ENCODE results near the gene FBN3.
"Not testable (repeated sequence)": the region's sequence is repeated elsewhere in the genome, so short reads cannot be mapped to it uniquely, and the experiment has no call there.

The FBN3 gene

GRCh38 chr19:8115805-8116396 is 33.5 kb downstream of the FBN3 start:
- no peak for DNase-seq

GRCh38 chr19:8113017-8113416 is 36.4 kb downstream of the FBN3 start:
- no peak for DNase-seq

DNA sequence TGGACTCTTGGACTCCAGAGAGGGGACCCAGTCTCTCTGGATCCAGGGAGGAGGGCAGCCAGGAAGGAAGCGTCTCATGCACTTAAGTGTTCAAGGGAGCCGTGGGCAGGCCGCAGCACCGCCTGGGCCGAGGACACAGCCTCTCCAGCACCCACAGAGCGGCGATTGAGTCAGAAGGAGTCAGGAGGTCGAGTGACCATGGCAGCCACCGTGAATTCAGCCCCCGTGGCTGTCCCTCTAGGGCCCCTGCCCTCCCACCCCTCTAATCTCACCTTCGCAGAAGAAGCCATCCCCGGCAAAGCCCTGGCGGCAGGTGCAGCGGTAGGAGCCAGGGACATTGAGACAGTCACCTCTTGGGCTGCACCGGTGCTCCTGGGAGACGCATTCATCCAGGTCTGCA is 38.0 kb downstream of the FBN3 start:
- DNase-seq = no peak

DNA sequence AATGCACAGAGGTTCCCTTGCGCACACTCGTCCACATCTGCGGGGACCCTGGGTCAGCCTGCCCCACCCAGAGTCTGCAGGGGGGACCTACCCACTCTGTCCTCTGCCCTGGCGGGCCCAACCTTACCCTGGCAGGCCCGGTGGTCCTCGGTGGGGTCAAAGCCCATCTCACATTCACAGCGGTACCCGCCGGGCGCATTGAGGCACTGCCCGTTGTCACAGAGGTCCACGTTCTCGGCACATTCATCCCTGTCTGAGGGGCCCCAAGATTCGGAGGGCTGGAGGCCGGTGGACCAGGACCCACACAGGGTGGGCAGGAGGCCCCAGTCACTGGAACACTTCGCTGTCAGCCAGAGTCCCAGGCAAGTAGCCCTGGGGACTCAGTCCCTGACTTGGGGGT is 38.5 kb downstream of the FBN3 start:
- DNase-seq = no peak

- no peak for DNase-seq
These were observed 39.3 kb downstream of the FBN3 start for GRCh38 chr19:8109890-8110662.

- DNase-seq = no peak
These were observed 39.9 kb downstream of the FBN3 start for GRCh38 chr19:8109455-8109854.

GRCh38 chr19:8108560-8109445 is 40.6 kb downstream of the FBN3 start:
- no peak for DNase-seq

DNA sequence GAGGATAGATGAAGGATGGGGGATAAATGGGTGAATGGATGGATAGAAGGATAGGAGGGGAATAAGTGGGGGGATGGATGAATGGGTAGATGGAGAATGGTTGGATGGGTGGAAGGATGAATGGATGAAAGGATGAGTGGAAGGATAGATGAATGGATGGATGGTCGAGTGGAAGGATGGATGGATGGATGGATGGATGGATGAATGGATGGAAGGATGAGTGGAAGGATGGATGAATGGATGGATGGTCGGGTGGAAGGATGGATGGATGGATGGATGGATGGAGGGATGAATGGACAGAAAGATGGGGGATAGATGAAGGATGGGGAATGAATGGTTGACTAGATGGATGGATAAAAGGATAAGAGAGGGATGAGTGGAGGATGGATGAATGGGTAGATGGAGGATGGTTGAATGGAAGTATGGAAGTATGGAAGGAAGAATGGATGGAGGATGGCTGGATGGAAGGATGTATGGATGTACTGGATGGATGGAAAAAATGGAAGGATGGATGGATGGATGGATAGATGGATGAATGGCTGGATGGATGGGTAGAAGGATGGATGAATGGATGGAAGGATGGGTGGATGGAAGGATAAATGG is 42.0 kb downstream of the FBN3 start:
- DNase-seq = no peak

DNA sequence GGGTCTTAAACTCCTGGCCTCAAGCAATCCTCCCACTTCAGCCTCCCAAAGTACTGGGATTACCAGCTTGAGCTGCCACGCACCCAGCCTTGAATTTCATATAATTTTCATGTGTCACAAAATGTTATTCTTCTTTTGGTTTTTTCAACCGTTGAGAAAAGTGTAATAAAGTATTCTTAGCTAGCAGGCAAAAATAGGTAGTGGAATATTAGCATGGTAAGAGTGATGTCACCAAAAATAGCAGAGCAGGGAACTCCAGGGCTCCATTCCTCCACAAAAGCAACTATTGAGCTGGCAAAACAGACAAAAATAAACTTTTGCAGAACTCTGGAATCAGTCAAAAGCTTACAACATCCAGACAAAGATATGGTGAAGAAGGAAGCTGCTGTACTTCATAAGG is 43.9 kb downstream of the FBN3 start:
- no peak for DNase-seq

GRCh38 chr19:8101910-8102309 is 47.5 kb downstream of the FBN3 start:
- DNase-seq = not testable (repeated sequence)

DNA sequence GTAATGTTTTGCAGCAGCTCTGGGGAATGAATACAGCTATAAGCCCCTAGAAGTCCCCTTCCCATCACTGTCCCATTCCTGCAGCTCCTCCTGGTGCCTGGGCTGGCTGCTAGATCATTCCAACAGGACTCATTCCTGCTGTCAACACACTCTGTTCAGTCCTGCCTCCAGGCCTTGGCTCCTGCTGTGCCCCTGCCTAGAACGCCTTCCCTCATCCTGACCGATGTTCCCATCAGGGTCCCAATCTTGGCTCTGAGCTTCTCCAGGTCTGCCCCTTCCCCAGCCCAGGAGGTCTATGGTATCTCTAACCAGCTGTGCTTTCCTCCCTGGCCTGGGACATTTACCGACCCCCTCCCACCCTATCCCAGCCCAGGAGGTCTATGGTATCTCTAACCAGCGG is 48.1 kb downstream of the FBN3 start:
- DNase-seq = no peak

DNA sequence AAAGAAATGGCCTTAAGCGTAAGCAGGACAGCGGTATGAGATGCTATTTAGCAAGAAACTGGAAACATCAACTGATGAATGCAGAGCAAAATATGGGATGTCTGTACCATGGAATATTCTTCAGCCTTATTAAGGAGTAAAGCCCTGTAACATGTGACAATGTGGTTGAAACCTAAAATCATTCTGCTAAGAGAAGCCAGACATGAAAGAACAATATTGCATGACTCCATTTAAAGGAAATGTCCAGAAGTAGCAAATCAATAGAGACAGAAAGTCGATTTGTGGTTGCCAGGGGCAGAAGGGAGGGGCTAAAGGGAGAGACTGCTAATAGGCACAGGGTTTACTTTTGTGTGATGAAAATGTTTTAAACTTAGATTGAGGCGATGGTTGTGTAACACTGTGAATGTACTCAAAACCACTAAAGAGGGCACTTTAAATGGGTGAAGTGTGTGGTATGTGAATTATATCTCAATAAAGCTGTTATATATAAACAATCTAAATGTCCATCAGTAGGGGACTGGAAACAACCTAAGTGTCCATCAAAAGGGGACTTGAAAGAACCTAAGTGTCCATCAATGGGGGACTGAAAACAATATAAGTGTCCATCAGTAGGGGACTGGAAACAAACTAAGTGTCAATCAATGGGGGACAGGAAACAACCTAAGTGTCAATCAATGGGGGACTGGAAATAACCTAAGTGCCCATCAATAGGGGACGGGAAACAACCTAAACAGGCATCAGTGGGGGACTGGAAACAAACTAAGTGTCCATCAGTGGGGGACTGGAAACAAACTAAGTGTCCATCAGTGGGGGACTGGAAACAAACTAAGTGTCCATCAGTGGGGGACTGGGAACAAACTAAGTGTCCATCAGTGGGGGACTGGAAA is 51.5 kb downstream of the FBN3 start:
- DNase-seq = no peak

GRCh38 chr19:8097198-8097597 is 52.2 kb downstream of the FBN3 start:
- no peak for DNase-seq

DNA sequence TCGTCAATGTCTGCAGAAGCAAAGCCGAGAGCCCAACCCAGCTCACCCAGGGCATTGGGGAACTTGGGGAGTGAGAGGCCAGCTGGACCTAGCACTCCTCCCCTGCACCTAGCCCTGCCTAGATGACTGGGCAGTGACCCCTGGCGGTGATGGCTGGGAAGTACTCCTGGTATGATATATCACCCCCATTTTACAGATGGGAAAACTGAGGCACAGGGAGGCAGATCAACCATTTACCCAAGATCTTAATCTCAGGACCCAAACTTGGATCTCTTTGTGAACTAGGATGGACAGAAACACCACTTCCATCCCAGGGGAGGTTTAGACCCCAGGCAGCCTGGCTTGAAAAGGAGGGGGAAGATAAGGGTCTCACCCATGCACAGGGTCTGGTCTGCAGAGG is 53.3 kb downstream of the FBN3 start:
- DNase-seq = no peak

DNA sequence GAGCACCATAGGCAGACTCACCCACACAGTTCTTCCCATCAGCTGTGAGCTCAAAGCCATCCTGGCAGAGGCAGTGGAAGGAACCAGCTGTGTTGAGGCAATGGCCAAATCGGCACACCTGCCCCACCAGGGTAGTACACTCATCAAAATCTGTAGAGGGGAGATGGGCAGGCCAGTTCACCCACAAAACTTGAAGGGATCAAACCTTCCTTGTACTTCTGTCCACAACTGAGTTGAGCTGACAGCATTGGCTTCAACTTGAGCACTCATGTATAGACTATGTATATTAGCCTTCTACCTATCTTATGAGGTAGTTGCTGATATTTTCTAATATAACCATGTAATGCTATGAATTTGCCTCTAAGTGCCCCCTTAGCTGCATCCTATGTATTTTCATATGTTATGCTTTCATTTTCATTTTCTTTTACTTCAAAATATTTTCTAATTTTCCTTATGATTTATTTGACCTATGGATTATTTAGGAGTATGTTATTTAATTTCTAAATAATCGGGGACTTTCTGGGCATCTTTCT is 54.0 kb downstream of the FBN3 start:
- DNase-seq = no peak

- DNase-seq = no peak
These were observed 55.1 kb downstream of the FBN3 start for GRCh38 chr19:8094336-8094735.

- no peak for DNase-seq
These were observed 55.7 kb downstream of the FBN3 start for GRCh38 chr19:8093740-8094139.

DNA sequence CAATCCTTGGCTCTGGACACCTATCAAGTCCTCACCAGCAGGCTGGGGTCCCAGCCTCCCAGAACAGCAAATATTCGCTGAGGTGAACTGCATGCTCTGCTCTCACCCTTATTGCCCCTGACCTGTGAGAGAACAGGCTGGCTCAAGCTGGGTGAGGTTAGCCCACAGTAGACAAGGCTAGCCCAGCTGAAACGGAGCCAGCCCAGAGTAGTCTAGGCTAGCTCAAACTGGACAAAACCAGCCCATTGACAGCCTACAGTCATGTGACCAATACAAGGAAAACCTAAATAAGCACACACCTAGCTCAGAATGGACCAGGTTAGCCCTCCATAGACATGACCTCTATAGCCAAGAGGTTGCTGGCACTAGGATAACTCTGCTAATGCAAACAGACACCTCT is 58.4 kb downstream of the FBN3 start:
- DNase-seq = no peak

DNA sequence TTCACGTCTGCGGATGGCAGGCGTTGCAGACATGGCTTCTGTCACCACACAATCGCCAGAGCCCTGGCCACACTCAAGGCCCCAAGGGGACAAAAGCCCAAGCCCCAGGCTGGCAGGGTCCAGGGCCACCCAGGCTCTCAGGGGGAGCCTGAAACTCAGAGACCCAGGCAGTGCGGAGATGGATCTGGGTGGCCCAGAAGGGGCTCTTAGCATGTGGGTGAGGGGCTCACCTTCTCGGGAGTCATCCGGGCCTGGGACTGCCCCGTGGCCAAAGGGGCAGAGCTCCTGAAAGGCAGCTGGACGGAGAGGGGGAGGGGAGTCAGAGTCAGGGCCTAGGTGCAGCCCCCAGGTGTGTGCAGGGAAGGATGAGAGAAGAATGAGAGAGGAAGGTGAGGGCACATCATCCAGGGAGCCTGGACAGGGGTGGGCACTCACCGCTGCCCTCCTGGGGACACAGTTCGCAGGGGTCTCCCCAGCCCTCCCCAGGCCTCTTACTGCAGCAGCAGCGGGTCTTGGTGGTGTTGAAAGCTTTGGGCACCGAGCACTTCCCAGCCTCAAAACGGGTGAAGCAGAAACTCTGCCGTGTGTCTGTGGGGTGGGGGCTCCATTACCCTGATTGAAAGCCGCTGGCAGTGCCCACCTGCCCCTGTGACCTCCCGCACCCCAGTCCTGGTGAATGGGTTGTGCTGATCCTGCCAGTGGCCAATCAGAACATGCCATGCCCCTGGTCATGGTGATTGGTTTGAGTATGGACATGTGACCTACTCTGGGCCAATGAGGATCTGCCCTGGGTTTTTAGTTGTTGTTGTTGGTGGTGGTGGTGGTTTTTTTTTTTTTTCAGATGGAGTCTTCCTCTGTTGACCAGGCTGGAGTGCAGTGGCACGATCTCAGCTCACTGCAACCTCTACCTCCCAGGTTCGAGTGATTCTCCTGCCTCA is 59.5 kb downstream of the FBN3 start:
- no peak for DNase-seq

DNA sequence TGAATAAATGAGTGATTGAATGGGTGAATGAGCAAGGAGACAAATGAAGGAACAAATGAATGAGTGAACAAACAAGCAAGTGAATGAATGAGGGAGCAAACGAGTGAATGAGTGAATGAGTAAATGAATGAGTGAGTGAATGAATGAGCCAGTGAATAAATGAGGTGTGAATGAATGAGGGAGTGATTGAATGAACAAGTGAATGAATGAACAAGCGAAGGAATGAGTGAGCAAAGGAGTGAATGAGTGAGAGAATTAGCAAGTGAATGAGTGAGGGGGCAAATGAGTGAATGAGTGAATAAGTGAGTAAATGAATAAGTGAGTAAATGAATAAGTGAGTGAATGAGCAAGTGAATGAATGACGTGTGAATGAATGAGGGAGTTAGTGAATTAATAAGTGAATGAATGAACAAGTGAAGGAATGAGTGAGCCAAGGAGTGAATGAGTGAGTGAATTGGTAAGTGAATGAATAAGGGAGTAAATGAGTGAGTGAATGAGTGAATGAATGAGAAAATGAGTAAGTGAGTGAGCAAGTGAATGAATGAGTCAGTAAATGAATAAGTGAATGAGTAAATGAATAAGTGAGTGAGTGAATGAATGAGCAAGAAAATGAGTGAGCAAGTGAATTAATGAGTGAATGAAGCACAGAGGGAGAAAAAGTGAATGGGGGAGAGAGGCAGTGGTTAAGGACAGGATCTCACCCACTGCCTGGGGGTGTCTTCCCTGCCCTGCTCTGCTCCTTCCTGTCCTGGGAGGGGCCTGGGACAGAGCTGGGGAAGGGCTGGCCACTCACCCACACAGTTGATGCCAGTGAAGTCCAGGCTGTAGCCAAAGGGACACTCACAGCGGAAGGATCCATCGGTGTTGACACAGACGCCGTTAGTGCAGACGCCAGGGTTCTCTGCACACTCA is 60.4 kb downstream of the FBN3 start:
- no peak for DNase-seq
